Bone marrow (tissue), 2 donors: ENCODE results near the gene MAP3K5.
A peak's percentile ranks its signal among the peaks of the same experiment; 100 is the strongest.

Experiments used
- DNase-seq, 2 donors: peaks; one replicate each; lab custom pipeline; 2025; lab: John Stamatoyannopoulos, UW

The MAP3K5 gene

DNA sequence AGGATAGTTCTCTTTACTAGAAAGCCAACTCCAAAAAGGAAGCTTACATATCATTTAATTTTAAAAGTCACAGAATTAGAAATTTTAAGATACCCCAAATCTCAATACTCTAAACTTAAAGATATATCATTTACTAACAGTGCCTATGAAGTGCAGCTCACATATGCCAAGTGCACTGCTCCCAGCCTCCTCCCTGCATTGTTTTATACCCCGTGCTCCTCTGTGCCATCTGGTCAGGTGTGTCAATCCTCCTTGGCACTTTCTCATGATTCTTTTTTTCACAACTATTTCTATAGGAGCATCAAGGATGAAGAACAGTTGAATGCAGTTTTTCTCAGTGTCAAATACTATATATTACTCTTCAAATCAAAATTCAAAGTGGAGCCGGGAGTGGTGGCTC is 250.9 kb downstream of the MAP3K5 start:
- no peak for DNase-seq

DNA sequence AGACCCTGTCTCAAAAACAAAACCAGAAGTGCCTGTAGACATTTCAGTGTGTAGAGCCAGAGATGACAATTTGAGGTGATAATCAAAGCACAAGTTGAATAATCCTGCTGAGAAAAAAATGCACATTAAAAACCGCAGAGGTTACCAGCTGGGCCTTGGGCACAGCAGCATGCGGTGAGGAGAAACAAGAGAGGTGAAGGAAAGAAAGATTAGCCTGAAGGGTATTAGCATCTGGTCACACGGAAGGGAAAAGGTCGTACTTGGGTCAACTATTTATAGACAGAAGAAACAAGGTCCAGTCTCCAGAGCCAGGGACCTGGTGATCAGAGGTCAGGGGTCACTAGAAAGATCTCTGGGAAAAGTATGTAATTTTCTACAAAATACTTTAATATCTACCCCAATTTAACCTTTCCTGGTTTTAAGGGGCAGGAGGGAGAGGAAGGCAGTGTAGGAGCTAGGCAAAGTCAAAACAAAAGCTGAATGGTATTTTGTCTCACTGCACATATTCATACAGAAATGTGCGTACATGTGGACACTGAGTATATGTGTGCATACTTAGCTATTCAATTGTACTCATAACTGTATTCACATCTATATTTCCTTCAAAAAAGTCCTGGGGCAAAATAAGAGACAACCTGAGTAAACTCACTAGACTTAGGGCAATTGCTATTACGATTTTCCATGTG is 252.2 kb downstream of the MAP3K5 start:
- DNase-seq = no peak

DNA sequence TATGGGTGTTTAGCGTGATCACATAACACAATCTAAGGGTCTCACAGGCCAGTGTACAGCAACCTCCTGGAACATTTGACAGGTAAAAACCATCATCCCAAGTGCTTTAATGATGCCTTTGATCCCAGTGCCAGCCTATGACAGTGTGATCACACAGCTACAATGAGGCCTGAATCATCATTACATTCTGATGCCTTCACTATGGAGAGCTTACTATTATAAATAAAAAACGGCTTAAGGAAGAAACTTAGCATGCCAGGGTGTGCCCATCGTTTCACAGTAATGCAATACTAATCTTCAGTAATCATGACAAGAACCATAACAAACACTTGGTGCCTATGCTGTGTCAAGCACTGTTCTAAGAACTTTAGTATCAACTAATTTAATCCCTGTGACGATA is 253.4 kb downstream of the MAP3K5 start:
- no peak for DNase-seq

DNA sequence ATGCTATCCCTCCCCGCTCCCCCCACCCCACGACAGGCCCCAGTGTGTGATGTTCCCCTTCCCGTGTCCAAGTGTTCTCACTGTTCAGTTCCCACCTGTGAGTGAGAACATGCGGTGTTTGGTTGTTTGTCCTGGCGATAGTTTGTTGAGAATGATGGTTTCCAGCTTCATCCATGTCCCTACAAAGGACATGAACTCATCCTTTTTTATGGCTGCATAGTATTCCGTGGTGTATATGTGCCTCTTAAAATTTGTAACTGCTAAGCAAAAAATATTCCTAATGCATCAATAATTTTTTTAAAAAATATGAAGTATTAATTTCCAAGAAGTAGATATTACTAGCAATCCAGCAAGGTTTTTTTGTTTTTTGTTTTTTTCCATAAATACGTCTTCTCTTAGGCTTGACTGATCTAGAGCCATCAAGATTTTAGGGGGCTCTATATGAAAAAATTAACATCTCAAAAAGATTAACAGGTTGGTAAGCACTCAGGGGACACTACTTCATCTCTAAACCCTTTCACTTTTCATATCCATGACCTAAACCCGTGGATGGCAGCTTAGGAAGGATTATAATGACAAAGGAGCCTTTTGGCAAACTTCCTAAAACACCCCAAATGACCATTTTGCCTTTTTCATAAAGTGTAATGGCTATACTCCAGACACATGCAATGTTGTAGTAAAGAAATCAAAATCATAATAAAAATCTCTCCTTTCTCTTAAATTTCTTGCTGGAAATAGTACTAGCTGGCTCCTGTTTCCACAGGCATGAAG is 256.2 kb downstream of the MAP3K5 start:
- DNase-seq = no peak

DNA sequence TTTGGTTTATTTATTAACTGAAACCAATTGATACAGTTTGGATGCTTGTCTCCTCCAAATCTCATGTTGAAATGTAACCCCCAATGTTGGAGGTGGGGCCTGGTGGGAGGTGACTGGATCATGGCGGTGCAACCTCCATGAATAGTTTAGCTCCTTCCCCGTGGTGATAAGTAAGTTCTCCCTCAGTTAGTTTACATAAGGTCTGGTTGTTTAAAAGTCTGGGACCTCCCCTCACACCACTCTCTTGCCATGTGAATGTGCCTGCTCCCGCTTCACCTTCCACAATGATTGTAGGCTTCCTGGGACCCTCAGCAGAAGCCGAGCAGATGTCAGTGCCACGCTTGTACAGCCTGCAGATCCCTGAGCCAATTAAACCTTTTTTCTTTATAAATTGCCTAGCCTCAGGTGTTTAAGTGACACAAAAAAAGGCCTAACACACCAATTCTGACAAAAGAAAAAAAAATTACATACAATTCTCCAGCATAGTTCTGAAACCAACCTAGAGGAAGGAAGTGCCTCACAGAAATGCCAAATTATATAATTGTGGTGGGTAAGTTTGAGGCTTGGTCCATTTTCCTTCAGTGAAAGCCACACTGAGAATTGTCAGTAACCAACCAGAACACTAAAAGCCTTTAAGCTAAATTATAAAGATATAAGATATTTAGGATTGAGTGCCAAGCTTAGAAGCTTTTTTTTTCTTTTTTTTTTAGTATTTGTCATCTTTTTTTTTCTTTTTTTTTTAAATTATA is 257.1 kb downstream of the MAP3K5 start:
- no peak for DNase-seq

DNA sequence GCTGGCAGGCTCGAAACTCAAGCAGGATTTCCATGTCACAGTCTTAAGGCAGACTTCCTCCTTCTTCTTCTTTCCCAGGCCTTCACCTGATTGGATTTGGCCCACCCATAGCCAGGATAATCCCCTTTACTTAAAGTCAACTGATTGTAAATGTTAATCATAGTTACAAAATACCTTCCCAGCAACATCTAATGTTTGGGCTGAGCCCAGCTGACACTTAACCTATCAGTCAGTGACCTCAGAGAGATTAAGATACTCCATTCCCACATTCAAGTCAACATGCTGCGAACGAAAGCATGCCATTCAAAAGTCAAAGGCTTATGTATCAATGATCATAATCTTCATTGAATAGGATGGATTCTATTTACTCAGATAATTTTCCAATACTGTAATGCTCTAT is 258.0 kb downstream of the MAP3K5 start:
- DNase-seq = no peak

DNA sequence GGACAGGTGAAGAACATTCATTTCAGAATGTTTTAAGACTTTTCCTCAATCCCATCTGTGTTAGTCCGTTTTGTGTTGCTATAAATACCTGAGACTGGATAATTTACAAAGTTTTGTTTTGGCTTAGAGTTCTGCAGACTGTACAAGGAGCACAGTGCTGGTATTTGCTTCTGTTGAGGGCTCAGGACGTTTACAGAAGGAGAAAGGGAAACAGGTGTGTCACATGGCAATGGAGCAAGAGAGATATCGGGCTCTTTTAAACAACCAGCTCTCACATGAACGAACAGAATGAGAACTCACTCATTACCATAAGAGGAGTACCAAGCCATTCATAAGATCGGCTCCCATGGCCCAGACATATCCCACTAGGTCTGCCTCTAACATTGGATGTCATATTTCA is 258.8 kb downstream of the MAP3K5 start:
- DNase-seq = no peak

DNA sequence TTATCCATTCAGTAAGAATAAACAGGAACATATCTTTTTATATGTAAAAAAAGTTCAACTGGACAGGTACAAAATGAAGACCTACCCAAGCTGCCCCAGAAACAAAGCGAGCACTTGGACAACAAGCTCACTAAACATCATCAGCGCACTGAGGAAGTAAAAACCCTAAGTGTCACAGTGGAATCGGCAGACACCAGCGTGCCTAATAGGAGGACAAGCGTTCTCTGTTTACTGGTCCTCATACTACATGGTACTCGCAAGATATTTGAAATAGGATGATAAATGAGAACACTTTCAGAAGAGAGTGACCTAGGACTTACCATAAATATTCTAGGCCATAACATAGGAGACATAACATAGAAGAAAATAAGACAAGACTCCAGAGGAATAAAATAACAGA is 260.2 kb downstream of the MAP3K5 start:
- no peak for DNase-seq

DNA sequence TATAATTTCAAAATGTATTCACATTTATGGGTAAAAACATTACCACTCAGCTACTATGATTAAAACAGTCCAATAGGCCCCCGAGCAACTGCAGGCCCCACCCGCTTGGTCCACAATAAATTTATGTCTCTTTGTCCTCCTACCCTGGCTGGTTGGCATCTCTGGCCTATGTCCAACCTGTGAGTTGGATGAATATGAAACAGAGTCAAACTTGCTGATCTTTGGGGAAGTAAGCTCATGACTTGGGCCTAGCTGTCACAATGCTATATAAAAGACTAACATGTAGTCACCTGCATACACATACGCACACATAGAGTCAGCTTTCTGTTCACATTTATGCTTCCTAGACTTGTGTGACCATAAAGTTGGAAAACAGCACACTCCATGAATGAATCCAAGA is 262.6 kb downstream of the MAP3K5 start:
- no peak for DNase-seq

DNA sequence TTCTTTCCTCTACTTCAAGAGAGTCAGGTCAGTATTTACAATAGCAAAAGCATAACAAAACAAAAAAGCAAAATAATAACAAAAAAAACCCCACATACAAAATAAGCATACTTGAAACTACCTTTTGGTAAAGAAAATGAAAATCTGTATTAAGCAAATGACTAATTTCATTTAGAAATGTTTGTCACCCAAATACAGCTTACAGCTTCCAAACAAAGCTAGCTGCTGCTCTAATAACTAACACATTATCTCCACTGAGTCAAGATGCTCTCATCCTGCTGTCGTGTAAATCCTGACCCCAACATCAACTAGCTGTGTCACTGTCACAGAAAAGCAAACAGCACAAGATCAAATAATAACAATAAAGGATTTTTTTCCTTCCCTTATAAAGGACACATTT is 263.8 kb downstream of the MAP3K5 start:
- DNase-seq = no peak

DNA sequence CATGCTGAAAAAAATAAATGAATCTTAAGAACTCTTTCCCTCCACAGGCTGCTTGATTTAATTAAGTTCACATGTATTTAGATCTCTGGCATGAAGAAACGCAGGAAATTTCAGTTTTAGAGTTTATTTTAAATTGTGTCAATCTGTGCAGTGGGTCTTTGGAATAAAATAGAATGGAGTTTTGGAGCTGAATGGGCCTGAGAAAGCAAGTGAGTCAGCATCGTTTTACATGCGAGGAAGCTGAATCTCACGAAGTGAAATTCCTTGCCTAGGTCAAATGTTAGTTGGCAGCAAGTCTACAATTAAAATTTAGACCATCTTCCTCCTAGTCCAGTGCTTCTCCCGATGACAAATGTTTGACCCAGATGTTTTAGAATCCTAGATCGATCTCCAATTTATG is 264.4 kb downstream of the MAP3K5 start:
- no peak for DNase-seq

DNA sequence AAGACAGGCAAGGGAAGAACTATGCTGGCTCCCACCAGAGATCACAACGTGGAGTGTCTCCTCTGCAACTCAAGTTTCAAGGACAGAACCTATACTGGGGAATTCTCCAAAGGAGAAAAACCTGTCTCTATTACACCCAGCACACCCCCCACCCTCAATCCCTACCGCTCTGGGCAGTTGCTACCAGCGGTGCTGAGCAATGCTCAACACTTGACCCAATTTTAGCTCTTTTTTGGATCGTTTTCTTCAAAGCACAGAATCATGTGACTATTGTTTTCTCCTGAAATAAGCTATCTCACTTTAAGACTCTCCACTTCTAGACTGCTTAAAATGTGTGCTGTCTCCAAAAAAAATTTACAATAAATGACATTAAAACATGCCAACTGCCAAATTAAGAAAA is 265.3 kb downstream of the MAP3K5 start:
- no peak for DNase-seq

DNA sequence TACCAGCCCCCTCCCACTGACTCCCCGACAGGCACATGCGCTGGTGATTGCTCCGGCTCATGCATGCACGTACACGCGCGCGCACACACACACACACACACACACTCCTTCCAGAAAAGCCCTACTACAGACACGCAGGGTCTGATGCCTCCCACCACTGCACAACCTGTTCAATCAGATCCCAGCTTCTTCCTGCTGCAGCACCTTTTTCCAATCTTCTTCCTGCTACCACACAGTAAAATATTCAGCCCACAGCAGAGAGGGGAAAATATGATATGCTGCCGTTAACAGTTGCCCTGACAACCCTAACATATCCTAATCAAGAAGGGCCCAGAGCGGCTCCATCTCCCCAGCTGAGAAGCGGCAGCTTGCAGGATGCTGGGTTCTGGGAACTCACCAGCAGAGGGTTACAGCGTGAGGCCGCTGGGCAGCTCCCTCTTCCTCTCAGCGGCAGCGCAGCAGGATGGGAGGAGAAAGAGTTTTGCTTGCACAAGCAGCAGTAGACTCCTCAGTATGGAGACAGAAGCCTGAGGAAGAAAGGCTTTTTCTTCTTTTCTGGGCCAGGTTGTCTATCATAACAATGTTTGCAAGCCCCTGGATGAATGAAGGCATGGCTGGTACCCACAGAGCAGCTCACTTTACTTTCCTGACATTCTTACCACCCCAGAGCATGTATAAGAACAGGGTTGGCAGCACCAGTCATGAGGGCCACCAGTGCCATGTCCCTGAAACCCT is 265.9 kb downstream of the MAP3K5 start:
- DNase-seq = peak; percentile 2 to 79

DNA sequence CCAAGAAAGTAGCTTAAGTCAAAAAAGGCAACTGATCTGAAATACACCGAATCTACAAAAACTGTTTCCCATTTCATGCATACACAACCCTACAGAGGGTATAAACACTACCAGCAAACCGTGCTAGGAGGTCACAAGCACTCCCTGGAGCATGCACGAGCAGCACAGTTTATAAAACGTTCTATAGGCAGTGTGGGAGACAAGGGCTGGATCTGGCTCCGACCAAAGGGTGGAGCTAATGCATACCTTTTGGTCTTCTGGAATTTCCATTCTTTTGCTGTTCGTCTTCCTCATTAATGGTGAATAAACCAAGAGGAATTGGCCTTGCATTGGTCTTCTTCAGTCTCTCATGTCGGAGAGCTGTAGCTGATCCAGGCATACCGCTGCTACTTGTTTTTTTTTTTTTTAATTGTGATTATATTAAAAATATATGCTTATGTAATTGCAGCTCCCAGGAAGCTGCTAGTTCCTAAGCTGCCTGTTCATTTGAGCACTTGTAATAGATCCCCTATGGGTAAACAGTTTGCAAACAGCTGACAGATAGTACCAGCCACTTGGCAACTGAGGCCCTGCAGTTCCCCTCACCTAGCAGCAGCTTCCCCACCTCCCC is 266.6 kb downstream of the MAP3K5 start:
- DNase-seq = no peak

DNA sequence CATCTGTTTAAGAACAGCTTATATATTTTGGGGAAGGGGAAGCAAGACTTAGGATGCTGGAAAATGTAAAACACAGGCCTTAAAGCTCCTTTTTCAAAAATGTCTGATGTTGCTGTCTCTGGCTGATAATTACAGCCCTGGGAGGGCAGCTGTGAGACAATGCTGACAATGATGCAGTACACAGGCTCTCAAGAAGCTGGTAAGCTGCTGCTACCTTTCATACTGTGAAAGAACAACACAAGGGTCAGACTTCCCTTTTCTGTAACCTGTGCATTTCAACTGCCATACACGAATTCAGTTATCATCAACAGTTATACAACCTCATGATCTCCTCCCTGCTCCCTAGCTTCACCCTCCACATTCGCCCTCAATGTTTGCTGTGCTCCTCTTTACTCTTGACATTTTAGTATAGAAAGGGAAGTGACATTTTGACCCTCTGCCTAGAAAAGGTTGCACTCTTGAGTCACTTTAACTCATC is 267.3 kb downstream of the MAP3K5 start:
- peak in 1 of 2 donors; percentile 48 for DNase-seq

DNA sequence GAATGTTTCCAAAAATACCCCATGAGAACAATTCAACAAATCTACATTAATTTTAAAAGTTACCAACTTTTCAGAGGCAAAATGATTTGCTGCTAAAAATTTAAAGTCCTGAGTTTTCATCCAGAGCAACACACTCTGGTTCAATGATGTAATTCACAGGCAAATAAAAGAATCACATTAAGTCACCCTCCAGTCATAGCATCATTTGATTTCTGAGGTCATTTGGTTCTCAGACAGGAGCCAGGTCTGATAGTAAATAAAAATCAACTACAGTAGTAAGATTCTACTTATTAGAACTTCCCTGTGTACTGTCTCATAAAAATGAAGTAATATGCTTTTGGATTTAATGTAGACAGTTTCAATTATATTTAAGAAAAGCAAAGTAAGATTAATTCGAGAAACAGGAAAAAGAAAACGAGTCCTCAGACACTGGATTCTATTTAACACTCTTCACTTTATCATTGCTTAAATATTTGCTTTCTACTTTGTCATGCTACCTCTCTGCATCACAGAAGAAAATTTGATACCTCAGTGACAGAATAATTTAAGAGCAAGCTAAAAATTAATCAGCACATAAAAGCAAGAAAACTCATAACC is 267.8 kb downstream of the MAP3K5 start:
- DNase-seq = no peak

DNA sequence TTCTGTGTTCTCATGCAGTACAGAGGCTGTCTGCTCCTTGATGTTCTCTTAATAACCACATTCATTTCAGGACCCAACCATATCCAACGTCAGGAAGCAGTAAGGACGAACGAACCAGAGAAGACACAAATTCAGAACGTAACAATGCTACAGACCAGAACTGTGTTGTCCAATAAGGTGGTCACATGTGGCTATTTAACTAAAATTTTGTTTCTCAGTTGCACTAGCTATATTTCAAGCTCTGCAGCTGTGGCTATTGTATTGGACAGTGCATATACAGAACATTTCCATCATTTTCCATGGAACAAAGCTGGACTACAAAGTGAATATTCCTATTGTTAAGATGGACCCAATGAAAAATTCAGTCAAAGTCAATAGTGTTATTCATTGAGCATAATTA is 269.1 kb downstream of the MAP3K5 start:
- DNase-seq = no peak

DNA sequence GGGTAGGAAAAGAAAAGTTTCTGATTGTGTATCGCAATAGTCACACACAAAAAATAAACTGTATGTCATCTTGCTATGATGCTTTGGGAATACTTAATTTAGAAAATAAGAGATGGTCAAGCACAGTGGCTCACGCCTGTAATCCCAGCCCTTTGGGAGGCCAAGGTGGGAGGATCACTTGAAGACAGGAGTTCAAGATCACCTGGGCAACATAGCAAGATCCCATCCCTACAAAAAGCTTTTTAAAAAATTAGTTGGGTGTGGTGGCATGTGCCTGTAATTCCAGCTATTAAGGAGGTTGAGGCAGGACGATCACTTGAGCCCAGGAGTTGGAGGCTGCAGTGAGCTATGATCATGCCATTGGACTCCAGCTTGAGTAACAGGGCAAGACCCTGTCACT is 269.6 kb downstream of the MAP3K5 start:
- no peak for DNase-seq

DNA sequence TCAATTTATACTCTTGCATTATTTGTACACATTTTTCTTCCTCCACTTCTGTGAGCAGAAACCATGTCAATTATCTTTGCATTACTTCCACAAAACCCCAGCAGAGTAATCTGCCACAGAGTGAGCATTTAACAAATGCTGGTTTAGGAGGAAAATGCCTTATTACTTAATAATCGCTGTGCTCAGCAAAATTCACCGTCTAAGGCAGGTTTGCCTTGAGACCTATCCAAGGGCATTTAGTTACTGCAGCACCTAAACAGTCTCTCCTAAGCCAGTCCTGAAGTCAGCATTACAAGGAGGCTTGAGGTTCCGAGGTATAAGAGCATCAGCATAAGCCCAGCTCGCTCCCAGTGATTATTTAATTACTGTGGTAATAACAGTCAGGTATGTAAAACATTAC is 270.4 kb downstream of the MAP3K5 start:
- no peak for DNase-seq

DNA sequence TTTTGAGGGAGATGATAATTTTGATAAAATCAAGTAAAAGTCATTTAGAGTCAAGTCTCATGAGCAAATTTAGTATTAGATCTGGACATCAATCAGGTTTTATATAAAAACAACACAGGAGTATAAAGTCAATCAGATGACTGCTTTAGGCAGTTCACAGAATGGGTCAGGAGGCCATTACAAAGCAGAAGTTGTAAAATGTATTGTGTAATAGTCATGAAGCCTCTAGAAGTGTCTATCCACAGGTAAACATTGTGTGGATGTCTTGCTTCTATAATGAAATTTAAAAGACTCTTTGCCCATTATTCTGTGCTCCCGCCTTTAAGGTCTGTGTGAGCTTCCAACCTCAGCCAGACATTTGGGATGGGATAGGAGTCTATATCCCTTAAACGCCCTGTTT is 270.9 kb downstream of the MAP3K5 start:
- DNase-seq = no peak

DNA sequence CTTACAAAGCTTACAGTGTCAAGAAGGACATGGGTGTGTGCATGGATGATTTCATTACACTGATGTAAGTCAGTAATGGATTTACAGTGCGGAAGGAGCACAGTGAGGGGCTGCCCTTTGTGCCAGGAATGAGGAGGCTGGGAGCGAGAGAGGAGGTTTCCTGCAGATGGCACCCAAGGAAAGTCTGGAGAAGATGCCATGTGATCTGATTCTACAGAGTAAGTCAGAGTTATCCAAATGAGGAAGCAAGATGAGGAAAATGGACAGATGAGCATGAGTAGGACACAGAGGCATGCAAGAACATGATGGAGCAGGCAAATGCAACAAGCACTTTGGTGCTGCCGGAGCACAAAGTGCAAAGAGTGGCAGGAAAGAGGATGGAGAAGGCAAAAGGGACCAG is 271.8 kb downstream of the MAP3K5 start:
- no peak for DNase-seq
